Activated CD4-positive, CD25-positive, alpha-beta regulatory T cell (primary cell): ENCODE results near the gene CNOT8.
"Not testable (repeated sequence)": the region's sequence is repeated elsewhere in the genome, so short reads cannot be mapped to it uniquely, and the experiment has no call there.

ENCODE experiments used
- DNase-seq, 4 experiments: peaks; one replicate each; lab custom pipeline; 2025; lab: John Stamatoyannopoulos, UW

CNOT8 gene

DNA sequence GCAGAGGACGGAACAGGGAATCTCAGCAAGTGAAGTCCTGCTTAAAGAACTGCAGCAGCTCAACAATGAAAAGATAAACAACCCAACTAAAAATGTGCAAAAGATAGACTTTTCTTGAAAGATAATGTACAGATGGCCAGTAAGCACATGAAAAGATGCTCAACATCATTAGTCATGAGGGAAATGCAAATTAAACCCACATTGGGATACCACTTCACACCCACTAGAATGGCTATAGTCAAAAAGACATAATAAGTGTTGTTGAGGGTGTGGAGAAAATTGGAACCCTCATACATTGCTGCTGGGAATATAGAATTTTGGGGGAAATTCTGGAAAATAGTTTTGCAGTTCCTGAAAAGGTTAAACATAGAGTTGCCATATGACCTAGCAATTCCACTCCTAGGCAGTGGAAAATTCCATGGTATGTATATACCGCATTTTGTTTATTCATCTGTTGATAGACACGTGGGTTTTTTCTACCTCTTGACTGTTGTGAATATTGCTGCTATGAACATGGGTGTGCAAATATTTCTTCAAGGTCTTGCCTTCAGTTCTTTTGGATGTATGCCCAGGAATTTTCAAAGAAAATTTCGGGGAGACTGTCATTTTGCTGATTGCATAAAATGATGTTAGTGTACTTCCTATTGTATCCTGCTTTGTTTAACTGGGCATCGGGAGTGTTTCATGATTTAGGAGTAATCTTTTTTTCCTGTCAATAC, 7.2 kb downstream of the CNOT8 start:
- DNase-seq, result no peak

DNA sequence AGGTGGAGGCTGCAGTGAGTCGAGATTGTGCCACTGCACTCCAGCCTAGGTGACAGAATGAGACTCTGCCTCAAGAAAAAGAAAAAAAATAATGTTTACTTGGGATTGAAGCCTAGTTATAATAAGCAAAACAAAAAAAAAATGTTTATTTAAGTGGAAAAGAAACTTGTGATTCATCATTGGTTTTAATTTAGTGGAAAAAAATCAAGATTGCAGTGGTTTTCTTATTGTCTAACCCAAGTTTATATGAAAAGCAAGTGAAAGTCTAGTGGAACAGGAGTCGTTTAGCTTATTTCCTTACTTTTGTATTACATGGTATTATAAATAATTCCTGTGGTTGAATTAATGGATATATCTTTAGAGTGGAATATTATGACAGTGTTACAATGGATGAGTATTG, 8.4 kb downstream of the CNOT8 start:
- DNase-seq, result no peak

DNA sequence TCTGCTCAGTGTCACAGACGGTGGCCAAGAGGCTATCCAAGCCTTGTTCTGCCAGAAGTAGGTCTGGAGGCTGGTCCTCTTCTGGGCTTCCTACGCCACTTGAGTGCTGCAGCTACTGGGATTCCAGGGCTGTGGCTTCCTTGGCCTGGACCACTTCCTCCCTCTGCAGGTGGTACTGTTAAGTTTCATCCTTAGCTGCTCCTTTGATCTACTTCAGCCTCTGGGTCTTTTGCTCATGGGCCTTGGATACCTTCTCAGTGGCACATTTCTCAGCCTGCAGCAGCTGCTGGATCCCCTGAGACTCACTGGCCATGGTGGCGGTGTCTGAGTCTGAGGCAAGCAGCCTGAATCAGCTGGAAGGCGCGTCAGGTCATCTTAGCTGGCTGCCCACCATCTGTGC, 10.3 kb downstream of the CNOT8 start:
- DNase-seq, result no peak

DNA sequence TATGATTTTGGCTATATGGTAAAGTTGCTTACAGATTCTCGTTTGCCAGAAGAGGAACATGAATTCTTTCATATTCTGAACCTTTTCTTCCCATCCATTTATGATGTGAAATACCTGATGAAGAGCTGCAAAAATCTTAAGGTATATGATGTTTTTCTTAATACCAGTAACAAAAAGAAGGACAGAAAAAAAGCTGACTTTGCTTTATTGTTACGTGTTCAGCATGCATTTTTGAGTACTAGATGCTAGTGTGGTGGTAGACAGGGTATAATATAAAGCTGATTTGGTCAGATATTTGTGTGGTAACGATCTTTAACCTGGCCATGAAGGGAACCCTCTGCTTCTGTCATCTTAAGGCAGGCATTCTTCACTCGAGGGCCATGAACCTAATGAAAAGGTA, 13.3 kb downstream of the CNOT8 start:
- no peak for DNase-seq

DNA sequence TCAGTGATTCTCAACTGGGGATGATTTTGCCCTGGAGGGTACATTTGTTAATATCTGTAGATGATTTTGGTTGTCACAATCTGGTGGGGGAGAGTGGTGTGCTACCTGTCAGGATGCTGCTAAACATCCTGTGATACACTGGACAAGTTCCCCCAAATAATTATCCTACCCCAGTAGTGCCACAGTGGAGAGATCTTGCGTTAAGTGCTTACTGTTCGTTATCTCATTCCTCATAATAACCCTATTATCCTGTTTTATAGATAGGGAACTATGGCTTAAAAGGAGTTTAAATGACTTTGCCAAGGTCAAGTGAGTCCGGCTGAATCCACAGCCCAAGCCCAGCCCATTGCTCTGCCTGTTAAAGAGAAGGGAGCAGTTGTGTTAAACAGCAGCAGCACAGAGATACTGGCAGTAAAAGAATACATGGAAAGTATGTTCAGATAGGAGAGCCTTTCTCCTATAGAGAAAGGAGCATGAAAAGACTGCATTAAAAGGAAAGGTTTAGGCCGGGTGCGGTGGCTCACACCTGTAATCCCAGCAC, 15.4 kb downstream of the CNOT8 start:
- no peak for DNase-seq

DNA sequence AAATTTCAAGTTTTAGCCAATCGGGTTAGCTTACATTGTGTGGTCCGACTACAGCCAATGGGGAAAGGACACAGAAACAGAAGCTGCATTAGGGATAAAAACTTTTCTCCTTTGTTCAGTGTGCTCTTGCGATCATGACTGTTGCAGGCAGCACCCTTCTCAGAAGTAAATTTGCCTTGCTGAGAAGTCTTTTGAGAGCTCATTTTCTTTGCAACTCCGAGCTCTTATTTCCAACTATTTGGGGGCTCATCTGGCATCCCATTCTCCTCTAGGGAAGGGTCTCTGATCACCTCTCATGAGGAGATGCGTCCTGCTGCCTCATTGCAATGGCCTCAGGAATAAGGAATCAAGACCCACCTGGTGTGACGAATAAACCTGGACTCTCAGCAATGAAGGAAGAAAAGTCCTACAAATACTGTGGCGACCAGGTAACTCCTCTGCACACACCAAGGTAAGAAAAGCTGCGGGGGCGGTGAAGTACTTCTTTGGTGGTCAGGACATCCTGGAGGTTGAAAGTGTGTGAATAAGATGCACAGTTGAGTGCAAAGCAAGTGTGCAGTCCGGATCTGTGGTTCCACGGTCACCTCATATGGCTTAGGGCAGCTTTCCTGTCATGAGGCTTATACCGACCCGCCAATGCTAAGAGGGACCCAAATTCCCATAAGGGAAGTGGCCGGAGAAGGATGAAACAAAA, 20.4 kb downstream of the CNOT8 start:
- DNase-seq, result no peak

DNA sequence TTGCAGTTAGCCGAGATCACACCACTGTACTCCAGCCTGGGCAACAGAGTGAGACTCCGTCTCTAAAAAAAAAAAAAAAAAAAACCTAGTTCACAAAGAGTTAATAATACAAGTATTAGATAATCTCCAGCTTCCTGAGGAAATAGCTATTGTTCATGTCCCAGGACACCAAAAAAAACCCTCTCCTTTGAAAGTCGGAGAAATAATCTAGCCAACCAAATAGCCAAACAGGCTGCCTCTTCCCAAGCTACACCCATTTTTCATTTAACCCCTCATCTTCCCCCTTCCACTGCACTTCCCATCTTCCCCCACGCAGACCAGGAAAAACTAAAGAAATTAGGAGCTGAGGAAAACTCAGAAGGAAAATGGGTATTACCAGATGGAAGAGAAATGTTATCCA, 23.6 kb downstream of the CNOT8 start:
- DNase-seq, result no peak

DNA sequence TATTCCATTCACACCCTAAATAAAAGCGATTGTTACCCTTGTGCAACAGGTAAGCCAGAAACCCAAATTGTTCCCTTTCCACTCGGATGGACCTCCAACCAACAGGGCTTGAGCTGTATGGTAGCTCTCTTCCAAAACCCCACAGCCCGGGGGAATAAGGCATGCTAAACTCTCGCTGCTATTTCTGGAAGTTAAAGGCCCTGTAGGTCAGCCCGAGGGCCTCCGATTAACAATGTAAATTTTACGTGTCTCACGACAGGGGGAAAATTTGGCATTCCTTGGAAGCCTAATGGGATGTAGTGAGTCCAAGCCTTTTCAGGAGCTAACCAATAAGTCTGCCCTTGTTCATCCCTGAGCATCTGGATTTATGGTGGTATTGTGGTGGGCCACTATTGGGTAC, 26.0 kb downstream of the CNOT8 start:
- no peak for DNase-seq

DNA sequence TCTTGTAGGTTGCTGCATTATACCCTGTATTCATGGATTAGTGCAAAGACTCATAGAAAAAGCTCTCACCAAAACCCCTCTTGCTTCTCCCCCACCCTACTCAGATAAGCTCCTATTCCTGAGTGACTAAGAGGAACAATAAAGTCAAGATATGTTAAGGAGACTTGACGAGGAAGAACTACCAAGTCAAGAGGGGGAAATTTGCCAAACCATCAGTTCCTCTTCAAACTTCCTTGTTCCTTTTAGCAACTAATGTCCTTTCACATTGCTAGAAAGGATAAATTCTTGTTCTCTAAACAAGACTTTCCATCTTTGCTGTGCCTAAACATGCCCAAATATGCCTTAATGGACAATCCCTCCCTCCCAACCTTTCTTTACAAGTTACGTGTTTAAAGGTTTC, 27.0 kb downstream of the CNOT8 start:
- DNase-seq, result no peak

DNA sequence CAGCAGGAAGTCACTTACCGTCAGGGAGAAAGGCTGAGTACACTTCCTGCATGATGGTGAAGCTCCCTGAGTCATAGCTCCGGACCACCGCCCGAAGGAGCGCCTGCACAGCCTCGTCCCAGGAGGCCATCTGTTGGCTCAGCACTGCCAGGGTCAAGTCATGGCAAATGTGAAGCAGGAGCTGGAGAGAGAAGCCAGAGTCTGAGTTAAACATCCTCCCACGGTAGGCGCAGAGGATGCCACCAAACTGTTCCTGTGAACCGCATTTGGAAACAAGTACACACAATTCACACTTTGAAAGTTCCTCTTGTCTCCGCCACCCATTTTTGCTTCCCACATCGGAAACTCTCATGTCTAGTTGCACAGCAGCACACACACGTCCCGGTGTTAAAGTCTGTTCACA, 33.9 kb downstream of the CNOT8 start:
- no peak for DNase-seq

DNA sequence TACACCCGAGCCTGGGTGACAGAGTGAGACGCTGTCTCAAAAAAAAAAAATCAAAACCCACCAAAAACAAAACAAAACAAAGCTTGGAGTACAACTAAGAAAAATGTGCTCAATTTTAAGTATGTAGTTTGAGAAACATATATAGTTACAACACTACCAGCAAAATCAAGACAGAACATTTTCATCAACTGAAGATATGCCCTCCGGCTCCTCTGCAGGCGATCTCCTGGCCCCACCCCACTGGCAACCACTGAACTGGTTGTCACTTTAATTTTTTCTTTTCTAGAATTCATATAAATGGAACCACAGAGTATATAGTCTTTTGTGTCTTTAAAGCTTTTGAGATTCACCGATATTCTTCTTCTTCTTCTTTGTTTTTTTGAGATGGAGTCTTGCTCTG, 35.0 kb downstream of the CNOT8 start:
- DNase-seq, result no peak

DNA sequence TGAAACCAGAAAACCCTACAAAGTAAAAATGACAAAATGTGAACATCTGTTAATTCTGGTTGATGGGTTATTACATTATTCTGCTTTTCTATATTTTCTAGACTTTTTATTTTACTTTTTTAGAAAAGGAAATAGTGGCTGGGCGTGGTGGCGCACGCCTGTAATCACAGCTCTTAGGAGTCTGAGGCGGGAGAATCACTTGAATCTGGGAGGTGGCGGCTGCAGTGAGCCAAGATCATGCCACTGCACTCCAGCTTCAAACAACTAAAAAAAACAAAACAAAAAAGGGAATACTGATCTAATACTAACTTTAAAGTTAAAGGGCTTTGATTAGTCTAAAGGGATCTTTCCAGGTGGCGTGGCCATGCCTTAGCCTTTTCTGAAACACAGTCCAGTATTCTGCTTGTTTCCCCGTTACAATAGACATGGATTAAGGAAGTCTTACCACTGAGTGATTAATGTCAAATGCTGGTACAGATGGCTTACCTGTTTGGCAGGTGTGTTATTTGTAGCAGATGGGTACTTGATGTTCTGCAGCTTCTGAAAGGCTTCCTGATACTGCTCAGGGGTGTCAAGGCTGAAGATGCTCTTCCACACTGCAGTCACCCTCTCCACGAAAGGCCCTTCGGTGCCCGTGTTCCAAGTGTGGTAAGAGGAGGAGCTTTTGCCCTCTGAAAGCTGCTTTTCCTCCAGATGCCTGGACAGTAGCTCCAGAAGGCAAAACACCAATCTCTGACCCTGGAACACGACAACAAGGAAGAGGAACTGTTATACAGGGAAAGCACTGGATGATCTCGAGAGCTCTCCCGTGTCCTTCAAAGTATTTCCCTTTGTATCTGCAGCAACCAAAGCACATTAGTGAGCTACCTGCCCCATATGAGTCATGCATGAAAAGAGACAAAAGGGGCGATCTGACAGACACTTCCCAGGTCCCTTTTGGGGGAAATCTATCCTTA, 37.5 kb downstream of the CNOT8 start:
- DNase-seq, result no peak

DNA sequence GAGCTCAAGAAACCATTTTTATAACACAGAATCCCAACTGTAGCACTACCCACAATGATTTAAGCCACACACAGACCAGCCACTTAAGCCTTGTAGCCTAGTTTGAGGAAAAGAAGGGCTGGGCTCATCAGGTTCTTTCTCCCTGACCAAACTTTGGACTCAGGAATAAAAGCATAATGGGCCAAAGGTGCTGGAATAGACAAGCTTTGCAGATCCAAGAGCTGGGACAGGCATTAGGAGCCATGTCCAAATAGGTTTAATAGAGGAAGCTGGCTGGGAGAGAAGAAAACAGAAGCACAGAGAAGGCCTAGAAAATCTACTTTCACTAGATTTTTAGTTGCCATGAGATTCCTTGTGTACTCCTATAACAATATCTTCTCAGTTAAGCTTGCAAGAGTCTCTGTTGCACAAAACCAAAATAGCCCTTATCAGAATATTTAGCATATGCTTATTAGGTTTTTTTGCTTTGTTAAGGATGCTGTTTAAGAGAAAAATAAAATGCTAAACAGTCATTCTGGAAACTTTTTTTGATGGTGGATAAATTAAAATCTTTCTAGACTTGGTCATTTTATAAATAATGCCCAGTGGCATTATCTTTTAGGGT, 38.2 kb downstream of the CNOT8 start:
- no peak for DNase-seq

DNA sequence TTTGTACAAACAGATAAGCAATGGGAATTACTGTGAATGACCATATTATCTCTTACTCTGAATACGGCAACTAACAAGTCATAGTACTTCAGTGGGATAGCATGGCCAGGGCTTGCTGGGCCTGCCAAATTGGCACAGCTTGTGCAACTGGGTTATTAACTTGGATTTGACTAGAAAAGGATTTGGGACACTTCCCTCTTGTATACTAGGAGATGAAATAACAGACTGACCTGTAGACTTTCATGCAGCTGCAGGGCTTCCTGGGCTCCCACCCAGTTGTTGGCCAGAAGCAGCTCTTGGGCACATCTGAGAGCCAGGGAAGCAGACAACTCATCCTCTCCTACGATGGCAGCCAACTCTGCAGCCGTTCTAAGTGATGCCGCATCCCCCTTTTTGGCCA, 39.8 kb downstream of the CNOT8 start:
- no peak for DNase-seq

DNA sequence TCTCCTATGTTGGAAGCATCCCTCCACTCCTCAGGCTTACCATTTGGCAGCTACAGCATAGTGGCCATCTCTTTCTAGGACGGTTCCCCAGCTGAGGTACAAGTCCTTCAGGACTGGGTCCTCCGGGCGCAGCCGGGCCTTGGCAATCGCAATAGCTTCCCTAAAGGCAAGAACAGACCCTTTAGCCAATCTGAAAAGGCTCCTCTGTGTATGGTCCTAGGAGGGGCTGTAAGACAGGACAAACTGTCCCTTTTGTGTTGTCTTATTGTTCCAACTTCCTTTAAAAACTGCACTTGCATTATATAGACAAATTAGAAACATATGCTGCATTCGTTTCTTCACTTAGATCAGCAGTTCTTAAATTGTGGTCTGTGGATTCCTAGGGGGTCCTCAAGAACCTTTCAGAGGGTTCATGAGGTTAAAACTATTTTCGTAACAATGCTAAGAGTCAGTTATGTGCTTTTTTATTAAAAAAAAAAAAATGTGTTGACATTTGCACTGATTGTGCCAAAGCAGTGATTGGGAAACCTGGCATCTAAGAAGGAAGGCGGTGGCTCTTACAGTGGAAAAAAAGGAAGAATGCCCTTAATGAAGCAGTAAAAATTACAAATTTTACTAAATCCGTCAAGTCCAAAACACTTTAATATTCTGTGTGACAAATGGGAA, 40.9 kb downstream of the CNOT8 start:
- DNase-seq, result no peak

DNA sequence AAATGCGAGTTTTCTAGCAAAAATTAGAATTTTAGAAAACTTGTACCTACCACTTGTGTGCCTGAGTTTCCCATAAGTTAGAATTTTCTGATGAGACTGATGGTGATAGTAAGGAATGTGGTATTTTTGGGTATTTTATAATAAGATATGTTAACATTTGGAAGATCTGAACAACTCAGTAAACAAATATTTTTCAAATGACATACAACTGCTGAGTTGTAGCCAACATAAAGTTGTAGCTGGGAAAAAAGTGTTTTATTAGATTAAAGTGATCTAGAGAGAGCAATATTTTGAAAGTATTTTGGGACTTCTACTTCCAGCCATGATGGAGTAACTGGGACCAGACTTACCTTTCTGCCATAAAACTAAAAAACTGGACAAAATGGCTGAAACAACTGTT, 41.6 kb downstream of the CNOT8 start:
- no peak for DNase-seq

DNA sequence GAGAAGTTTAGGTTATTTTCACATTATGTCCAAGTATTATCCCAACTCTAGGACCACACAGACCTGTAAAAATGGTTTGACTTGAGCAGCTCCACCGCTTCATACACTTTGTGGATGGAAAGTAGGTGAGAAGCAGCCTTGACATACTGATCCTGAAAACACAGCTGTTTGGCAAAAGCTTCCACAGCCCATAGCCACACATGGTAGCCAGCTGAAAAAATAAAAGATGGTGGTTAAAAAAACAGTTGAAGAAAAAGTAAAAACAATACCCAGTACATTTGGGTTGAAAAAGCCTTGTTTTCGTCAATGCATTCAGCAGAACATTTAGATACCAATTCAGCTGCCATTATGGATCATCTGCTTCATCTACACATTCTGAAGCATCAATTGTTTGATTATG, 42.8 kb downstream of the CNOT8 start:
- no peak for DNase-seq

DNA sequence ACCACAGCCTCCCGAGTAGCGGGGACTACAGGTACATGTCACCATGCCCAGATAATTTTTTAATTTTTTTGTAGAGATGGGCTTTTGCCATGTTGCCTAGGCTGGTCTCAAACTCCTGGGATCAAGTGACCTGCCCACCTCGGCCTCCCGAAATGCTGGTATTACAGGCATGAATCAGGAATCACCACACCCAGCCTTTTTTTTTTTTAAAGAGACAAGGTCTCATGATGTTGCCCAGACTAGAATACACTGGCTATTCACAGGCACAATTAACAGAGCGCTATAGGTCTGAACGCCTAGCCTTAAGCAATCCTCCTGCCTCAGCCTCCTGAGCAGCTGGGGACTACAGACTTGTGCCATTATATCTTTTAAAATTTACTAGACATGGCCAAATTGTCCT, 43.5 kb downstream of the CNOT8 start:
- no peak for DNase-seq

DNA sequence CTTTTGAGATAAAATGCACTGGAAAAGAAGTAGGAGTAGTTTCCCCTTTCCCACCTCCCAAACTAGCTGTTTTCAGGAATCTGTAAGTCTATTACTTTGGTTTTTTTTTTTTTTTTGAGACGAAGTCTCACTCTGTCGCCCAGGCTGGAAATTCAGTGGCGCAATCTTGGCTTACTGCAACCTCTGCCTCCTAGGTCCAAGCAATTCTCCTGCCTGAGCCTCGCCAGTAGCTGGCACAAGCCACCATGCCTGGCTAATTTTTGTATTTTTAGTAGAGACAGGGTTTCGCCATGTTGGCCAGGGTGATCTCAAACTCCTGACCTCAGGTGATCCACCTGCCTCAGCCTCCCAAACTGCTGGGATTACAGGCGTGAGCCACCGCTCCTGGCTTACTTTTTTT, 47.2 kb downstream of the CNOT8 start:
- DNase-seq, result not testable (repeated sequence)

DNA sequence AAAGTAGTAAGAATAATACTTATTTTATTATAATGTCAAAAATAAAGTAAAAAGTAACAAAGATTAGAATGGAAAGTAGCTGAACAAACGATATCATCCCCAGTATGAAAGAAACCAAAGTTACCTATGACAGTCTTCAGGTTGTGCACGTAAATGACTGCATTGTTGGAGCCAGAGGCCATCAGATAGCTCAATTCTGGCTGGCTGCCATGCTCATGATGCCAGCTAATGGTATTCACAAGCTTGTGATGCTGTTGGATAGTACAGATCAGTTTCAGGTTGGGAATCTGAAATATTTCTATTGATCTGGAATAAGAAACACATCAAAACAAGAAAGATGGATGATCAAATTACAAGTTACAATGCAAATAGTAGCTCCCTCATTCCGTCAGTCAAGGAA, 58.4 kb downstream of the CNOT8 start:
- DNase-seq, result no peak

DNA sequence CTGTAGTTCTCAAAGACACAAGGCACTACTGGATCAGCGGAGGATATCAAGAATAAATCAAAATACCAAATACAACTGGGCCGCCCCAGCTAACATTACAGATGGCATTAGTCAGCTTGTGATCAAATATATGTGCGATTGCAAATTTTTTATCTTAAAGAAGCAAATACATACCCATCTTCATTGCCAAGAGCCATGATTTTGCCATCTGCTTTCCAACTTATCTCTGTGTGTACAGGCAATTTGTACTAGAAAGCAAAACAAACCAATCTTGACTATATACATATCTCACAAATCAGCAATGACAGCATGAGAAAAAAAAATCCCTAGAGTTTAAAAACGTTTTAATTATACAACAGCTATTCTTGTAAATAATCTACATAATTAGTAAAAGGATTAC, 59.3 kb downstream of the CNOT8 start:
- DNase-seq, result no peak
